Adipocyte (in vitro differentiated cells): Measurements from ENCODE around the gene LGALS7.
A peak's percentile ranks its signal among the peaks of the same experiment; 100 is the strongest.

ENCODE experiments used
- DNase-seq: peaks from one replicate; pipeline ENCODE4 v3.0.0-alpha.2; 2015; ENCODE audit warnings: low read depth
- H3K27me3 ChIP-seq: replicated peaks from 2 replicates; pipeline ENCODE4 v1.7.0; 2013; ENCODE audit warnings: mild to moderate bottlenecking, low read length, moderate library complexity; ENCODE audit not compliant: control insufficient read depth, insufficient read depth
- H3K36me3 ChIP-seq: 2 replicates; pipeline ENCODE4 v1.7.0; 2013; ENCODE audit warnings: low read length, mild to moderate bottlenecking, moderate library complexity; ENCODE audit not compliant: control insufficient read depth, insufficient read depth, severe bottlenecking
- H3K4me1 ChIP-seq: 2 replicates; pipeline ENCODE4 v1.7.0; 2013; ENCODE audit warnings: mild to moderate bottlenecking, low read length, moderate library complexity; ENCODE audit not compliant: control insufficient read depth, insufficient read depth
- H3K4me3 ChIP-seq: 2 replicates; pipeline ENCODE4 v1.7.0; 2013; ENCODE audit warnings: mild to moderate bottlenecking, low read length, moderate library complexity
- H3K9ac ChIP-seq: 2 replicates; pipeline ENCODE4 v1.7.0; 2013; ENCODE audit warnings: mild to moderate bottlenecking, low read length, moderate library complexity
- H3K9me3 ChIP-seq: 2 replicates; pipeline ENCODE4 v1.7.0; 2013; ENCODE audit warnings: mild to moderate bottlenecking, low read length, moderate library complexity; ENCODE audit not compliant: control insufficient read depth

LGALS7 gene

DNA sequence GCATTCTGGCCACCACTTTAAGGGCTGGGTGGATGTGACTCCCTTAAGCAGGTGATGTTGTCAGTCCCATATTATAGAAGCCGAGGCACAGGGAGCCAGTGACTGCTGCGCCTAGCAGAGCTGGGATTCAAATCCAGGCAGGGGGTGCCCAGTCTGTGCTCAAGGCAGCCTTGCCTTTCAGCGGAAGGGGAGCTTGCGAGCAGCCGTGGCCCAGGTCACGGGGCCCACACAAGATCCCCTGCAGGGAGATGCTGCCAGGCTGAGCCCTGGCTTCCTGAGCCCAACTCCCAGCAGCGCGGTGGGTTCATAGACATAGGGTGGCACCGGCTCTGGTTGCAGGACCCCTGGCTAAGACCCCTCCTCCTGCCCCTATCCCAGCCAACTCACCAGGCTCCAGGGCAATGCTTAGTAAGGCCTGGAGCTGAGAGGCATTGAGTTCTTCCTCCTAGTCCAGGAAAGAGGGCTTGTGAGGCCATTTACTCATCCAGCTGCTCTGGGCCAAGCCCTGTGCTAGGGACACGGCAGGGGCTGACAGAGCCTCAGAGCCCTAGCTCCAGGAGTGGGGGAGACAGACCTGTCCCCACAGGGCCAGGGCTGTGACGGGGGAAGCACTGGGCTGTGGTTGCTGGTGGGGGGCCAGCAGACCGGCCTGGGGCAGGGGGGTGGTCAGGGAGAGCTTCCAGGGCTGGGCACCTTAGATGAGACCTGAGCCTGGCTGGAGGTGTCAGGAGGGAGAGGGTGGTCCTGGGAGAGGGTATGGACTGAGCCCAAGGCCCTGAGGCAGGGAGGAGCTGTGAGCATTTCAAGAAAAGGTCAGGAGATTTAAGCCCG lies 38.7 kb downstream of the LGALS7 start:
- Histone ChIP-seq H3K9me3 (no peaks in the 10 kb centered on the region), H3K36me3 (peaks cover 20% of the 10 kb centered on the region), H3K4me1 (peaks cover 4% of the 10 kb centered on the region), H3K27me3 (no peaks in the 10 kb centered on the region), H3K9ac (no peak overlapping the region), H3K4me3 (no peak overlapping the region)
- DNase-seq = no peak

DNA sequence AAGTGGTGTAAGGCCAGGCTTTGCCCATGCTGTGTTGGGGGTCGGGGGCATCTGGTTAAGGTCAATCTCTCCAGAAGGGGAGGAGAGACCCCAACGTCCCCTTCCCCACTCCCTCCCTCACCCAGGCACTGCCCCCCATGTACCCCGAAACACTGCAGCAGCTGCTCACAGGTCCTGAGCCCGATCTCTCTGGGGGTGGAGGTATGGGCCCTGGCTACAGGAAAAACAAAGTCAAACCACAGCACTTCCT lies 39.2 kb downstream of the LGALS7 start:
- no peaks in the 10 kb centered on the region for H3K27me3 ChIP-seq
- DNase-seq = no peak
- no peaks in the 10 kb centered on the region for H3K9me3 ChIP-seq
- H3K4me3 ChIP-seq = no peak overlapping the region
- peaks cover 4% of the 10 kb centered on the region for H3K4me1 ChIP-seq
- no peak overlapping the region for H3K9ac ChIP-seq
- peaks cover 22% of the 10 kb centered on the region for H3K36me3 ChIP-seq

DNA sequence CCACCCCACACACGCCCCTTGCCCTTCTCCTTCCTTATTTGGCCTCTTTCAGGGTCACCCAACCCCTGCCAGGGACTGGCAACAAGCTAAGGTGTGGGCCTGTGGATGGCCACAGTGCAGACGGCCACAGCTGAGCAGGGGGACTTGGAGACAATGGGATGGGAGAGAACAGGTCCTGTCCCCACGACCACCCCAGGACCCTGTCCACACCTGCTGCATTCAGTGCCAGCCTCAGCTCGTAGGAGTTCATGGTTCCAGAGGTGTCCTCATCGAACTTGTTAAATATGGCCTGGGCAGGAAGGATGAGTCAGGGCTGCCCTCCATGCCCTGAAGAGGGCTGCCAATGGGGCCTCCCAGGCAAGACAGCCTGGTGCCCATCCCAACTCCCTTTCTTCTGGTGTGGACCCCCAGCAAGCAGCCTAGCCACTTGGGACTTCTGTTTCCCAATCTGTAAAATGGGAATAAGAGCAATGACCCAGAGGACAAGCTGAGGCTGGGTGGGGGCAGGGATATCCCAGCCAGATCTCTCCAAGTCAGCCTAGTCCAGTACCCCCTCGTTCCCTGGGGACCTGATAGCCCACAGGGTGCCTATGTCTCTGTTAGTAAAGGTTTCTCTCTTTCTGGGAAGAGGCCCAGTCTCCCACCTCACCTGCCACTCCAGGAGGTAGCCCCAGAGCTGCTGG lies 39.7 kb downstream of the LGALS7 start:
- Histone ChIP-seq H3K9ac (no peak overlapping the region), H3K36me3 (peaks cover 26% of the 10 kb centered on the region), H3K4me1 (peaks cover 4% of the 10 kb centered on the region), H3K4me3 (no peak overlapping the region), H3K9me3 (no peaks in the 10 kb centered on the region), H3K27me3 (no peaks in the 10 kb centered on the region)
- no peak for DNase-seq

DNA sequence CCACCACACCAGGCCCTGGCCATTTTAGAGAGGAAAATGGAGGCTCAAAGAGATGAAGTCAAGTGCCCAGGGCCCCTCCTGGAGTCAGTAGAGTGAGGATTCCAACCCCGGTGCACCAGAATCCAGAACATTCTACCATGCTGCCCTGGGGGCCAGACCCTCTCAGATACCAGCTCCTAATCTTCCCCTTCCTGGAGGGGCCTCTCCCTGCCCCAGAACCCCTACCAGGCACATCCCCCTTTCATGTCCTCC lies 40.1 kb downstream of the LGALS7 start:
- Histone ChIP-seq H3K27me3 (no peaks in the 10 kb centered on the region), H3K9me3 (no peaks in the 10 kb centered on the region), H3K4me3 (no peak overlapping the region), H3K36me3 (peaks cover 29% of the 10 kb centered on the region), H3K9ac (no peak overlapping the region), H3K4me1 (peaks cover 4% of the 10 kb centered on the region)
- no peak for DNase-seq

DNA sequence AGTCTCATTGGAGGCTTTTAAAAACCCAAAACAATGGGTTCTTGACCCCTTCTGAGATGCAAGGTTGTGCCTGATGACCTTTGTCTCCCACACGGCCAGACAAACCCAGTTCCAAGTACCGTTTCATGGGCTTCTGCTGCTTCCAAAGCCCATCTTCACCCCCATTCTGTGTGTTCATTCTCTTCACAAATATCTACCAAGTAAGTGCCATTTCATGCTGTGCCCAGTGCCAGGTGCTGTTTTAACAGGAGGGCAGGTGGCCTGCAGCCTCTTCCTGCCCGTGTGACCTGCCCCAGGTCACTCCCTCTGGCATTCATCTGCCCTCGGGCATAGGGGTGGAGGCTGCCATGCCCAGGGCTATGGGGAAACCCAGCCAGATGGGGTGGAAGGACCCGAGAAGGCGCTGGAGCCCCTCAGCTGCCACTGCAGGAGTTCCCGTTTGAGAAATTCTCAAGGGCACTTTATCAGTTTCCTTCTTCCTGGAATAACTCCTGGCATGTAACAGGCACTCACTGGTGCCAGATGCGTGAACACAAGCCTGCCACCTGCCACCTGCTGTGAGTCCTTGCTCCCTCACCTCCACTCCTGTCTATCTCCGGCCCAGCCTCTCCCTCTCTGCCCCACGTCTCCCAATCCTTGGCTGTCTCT lies 41.5 kb downstream of the LGALS7 start:
- DNase-seq = no peak
- H3K4me1 ChIP-seq = peaks cover 4% of the 10 kb centered on the region
- no peak overlapping the region for H3K9ac ChIP-seq
- H3K27me3 ChIP-seq = no peaks in the 10 kb centered on the region
- no peak overlapping the region for H3K4me3 ChIP-seq
- H3K36me3 ChIP-seq = peaks cover 43% of the 10 kb centered on the region
- H3K9me3 ChIP-seq = no peaks in the 10 kb centered on the region

DNA sequence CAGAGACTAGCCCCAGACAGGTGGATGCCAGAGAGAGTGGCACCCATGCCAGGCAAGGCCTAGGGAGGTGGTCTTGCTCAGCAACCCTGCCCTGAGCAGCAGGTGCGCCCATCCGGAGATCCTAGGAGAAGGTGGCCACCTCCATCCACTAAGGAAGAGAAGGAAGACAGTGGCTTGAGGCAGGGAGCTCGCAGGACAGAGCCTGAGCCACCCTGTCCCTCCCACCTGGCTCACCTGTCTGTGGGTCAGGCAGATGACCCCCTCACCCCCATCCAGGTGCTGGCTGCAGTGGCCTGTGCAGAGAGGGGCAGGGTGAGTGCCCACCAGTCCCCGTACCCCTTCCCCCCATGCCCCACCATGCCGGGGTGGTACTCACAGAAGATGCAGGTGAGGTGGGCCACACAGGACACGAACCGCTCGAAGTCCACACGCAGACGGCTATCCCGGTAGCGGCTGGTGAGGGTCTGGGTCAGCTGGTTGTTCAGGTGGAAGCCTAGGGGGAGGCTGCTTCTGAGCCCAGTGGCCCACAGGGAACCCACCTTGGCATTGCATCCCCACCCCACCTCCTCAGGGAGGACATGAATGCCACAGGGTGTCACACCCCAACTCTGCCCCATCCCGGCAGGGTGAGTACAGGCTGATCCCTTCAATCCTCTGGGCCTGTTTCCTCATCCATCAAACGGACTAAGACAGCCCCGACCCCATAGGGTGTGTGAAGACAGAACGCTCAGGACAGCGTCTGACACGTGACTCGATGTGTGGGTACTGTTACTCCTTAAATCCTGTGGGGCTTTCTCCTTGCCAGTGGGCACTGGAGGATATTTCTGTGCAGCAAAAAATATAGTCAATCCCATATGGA lies 42.4 kb downstream of the LGALS7 start:
- Histone ChIP-seq H3K9me3 (no peaks in the 10 kb centered on the region), H3K27me3 (no peaks in the 10 kb centered on the region), H3K4me3 (no peak overlapping the region), H3K4me1 (peaks cover 4% of the 10 kb centered on the region), H3K9ac (no peak overlapping the region), H3K36me3 (peaks cover 51% of the 10 kb centered on the region)
- DNase-seq = no peak

DNA sequence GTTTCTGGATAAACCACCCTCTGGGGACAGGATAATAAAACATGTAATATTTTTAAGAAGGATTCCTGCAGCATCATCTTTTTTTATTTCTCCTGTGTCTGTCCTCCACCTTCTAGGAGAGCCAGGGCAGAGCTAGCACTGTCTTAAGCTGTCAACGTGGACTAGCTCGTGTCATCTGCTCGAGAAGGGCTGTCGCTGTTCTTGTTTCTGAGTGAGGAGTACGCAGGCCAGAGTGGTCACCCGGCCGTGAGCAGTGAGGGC lies 42.9 kb downstream of the LGALS7 start:
- no peaks in the 10 kb centered on the region for H3K27me3 ChIP-seq
- no peak overlapping the region for H3K9ac ChIP-seq
- H3K4me3 ChIP-seq = no peak overlapping the region
- no peak for DNase-seq
- H3K4me1 ChIP-seq = peaks cover 4% of the 10 kb centered on the region
- H3K36me3 ChIP-seq = peaks cover 56% of the 10 kb centered on the region
- H3K9me3 ChIP-seq = no peaks in the 10 kb centered on the region

DNA sequence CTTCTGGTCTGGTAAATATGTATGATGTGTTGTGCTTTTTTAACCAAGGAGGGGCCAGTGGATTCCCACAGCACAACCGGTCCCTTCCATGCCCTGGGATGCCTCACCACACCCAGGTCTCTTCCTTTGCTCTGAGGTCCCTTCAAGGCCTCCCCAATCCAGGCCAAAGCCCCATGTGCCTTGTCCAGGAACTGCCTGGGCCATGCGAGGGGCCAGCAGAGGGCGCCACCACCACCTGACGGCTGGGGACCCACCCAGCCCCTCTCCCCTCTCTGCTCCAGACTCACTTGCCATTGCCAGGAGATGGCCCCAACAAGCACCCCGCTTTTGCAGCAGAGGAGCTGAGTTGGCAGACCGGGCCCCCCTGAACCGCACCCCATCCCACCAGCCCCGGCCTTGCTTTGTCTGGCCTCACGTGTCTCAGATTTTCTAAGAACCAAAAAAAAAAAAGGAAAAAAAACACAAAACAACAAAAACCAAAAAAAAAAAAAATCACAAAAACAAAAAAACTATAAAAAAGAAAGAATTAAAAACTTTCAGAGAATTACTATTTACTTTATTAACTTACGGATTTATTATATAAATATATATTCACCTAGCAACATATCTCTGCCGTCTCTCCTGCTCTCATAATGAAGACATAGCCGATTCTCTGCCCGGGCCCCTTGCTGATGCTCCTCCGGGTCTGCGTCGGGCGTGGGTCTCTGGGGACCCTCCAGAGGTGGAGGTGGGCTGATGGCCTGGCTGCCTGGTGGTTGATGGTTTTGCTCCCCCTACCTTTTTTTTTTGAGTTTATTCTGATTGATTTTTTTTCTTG lies 43.5 kb downstream of the LGALS7 start:
- no peaks in the 10 kb centered on the region for H3K9me3 ChIP-seq
- no peak overlapping the region for H3K4me3 ChIP-seq
- no peak overlapping the region for H3K9ac ChIP-seq
- peak; percentile 79 for DNase-seq
- H3K36me3 ChIP-seq = peaks cover 62% of the 10 kb centered on the region
- no peaks in the 10 kb centered on the region for H3K27me3 ChIP-seq
- H3K4me1 ChIP-seq = peaks cover 4% of the 10 kb centered on the region

DNA sequence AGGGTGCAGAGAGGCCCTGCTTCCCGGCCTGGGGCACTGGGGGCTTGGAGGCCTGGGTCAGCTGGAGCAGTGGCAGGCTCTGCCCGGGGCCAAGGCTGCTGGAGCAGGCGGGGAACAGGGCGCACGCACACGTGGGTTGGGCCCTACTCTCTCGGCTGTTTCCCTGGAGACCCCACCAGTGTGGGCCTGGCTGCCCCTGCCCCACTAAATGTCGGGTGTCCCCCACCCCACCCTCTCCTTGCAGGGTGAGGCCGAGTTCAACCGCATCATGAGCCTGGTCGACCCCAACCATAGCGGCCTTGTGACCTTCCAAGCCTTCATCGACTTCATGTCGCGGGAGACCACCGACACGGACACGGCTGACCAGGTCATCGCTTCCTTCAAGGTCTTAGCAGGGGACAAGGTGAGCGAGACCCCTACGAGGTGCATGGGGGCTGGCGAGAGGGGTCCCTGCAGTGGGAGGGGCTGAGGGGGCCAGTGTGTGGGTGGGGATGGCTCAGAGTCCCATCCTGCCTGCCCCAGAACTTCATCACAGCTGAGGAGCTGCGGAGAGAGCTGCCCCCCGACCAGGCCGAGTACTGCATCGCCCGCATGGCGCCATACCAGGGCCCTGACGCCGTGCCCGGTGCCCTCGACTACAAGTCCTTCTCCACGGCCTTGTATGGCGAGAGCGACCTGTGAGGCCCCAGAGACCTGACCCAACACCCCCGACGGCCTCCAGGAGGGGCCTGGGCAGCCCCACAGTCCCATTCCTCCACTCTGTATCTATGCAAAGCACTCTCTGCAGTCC lies 44.4 kb downstream of the LGALS7 start:
- no peak for DNase-seq

DNA sequence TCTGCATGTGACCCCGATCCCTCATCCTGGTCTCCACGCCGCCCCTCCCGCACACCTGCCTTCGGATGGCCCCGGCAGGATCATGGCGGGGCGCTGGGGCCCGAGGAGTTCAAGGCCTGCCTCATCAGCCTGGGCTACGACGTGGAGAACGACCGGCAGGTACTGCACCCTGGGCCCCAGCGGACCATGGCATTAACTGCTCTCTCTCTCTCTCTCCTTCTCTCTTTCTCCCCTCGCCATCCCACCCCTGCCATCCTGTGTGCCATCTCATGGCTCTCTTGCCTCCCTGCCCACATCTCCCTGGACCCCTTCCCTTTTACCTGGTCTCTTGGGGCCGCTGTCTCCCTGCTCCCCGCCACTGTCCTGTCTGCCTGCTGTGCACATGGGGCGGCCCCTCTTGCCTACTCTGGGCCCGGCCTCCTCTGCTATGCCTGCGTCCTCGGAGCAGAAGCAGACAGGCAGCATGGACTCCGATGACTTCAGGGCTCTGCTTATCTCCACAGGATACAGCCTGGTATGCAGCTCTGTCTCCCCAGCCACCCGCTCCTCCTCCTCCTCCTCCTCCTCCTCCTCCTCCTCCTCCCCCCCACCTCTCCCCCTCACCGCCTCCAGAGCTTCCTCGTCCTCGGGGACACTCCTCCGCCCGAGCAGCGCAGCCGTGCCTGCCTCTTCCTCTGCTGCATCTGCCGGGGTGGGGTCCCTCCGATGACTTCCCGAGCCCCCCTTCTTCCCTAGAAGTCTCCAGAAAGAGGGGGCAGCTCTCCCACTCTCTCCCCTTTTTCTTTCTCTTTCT lies 45.3 kb downstream of the LGALS7 start:
- no peaks in the 10 kb centered on the region for H3K4me1 ChIP-seq
- H3K9ac ChIP-seq = no peak overlapping the region
- no peak overlapping the region for H3K4me3 ChIP-seq
- DNase-seq = no peak
- peaks cover 79% of the 10 kb centered on the region for H3K36me3 ChIP-seq
- no peaks in the 10 kb centered on the region for H3K27me3 ChIP-seq
- no peaks in the 10 kb centered on the region for H3K9me3 ChIP-seq

More for the DNA sequence above, 44.4 kb downstream of the LGALS7 start:
- Histone ChIP-seq H3K9me3 (no peaks in the 10 kb centered on the region), H3K9ac (no peak overlapping the region), H3K27me3 (no peaks in the 10 kb centered on the region), H3K4me3 (no peak overlapping the region), H3K36me3 (peaks cover 70% of the 10 kb centered on the region), H3K4me1 (peaks cover 4% of the 10 kb centered on the region)
